CD4-positive, alpha-beta T cell treated with Interleukin-15 for 1 hour (primary cell): ENCODE data around the gene EGLN1.
"Not testable (repeated sequence)": the region's sequence is repeated elsewhere in the genome, so short reads cannot be mapped to it uniquely, and the experiment has no call there.

Experiments
- DNase-seq: peaks from one replicate; pipeline ENCODE4 v3.0.0-alpha.2; 2020

The EGLN1 gene

DNA sequence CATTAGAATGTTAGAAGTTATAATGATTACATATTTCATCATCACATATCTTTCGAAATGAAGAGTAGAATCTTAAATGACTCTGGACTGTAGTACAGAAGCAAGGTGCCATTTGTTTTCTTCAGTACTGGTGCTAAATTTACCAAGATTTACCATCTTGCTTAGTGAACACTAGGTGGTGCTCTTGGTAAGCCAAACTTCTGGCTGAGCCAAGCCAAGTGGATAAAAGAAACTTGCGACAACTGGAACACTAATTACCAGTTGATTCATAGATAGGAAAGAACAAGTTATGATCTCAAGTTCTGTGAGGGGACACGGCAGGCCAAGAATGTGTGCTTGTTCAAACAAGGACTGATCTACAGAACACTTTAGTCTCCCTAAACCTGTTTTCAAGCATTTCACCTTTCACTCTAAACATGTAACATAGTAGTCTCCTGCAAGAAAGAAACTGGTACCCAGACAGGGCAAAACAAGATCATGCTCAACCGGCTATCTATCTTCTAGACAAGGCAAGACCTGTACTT, 64.2 kb downstream of the EGLN1 start:
- peak; percentile 39 for DNase-seq

- DNase-seq = no peak
Observed at GRCh38 chr1:231357187-231357772, 64.8 kb downstream of the EGLN1 start.

- DNase-seq = no peak
Observed at GRCh38 chr1:231355171-231355570, 66.9 kb downstream of the EGLN1 start.

DNA sequence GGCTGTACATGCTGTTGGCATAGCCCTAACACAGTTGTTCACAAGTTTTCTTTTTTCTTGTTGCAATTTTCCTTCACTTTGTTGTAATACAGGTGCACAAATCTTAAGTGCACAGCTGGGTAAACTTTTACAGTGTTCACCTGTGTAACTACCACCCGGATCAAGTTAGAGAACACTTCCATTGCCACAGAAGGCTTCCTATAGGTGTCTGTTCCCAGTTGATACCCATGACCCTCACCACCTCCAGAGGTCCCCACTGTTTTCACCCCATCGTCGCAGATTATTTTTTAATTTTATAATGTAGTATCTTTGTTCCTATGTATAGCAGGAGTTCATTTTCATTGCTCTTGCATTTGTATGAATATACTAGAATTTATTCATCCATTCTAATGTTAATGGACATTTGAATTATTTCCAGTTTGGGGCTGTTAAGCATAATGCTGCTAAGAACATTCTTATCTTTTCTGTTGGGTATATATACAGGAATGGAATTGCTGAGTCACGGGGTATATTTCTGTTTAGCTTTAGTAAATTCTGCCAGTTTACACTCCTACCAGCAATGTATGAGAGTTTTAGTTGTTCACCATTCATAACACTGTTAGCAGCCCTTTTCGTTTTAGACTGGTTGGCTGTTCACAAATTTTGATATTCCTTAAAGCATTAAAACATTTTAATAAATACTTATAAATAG, 67.6 kb downstream of the EGLN1 start:
- DNase-seq = no peak

GRCh38 chr1:231353086-231353485, 69.0 kb downstream of the EGLN1 start:
- DNase-seq = no peak

GRCh38 chr1:231351816-231352215, 70.3 kb downstream of the EGLN1 start:
- no peak for DNase-seq

DNA sequence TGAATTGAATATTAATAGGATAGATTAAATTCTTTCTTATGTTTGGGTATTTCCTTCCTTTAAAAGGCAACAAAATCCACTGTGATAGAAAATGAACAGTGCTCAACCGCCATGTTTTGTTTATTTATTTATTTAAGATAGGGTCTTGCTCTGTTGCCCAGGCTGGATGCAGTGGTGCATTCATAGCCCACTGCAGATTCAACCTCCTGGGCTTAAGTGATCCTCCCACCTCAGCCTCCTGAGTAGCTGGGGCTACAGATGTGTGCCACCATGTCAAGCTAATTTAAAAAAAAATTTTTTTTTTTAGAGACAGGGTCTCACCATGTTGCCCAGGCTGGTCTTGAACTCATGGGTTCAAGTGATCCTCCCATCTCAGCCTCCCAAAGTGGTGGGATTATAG, 73.2 kb downstream of the EGLN1 start:
- DNase-seq = not testable (repeated sequence)

DNA sequence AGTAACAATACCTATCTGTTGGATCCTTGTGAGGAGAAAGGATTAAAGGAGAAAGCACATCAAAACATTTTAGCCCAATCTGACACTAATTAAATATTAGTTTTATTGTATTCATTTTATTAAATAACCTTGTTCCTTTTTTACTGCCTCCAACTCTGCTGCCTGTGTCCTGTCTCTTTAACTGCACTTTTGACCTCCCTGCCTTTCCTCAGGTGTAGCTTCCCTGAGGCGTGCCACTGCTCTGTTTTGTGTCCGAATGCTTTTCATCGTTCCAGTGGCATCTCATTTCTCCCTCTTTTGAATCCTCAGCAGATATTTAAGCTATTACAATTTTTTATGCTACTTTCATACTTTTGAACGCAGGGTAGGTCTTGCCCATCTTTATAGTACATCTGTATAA, 73.6 kb downstream of the EGLN1 start:
- DNase-seq = no peak

GRCh38 chr1:231347961-231348360, 74.1 kb downstream of the EGLN1 start:
- DNase-seq = no peak

GRCh38 chr1:231340328-231341013, 81.6 kb downstream of the EGLN1 start:
- DNase-seq = no peak

DNA sequence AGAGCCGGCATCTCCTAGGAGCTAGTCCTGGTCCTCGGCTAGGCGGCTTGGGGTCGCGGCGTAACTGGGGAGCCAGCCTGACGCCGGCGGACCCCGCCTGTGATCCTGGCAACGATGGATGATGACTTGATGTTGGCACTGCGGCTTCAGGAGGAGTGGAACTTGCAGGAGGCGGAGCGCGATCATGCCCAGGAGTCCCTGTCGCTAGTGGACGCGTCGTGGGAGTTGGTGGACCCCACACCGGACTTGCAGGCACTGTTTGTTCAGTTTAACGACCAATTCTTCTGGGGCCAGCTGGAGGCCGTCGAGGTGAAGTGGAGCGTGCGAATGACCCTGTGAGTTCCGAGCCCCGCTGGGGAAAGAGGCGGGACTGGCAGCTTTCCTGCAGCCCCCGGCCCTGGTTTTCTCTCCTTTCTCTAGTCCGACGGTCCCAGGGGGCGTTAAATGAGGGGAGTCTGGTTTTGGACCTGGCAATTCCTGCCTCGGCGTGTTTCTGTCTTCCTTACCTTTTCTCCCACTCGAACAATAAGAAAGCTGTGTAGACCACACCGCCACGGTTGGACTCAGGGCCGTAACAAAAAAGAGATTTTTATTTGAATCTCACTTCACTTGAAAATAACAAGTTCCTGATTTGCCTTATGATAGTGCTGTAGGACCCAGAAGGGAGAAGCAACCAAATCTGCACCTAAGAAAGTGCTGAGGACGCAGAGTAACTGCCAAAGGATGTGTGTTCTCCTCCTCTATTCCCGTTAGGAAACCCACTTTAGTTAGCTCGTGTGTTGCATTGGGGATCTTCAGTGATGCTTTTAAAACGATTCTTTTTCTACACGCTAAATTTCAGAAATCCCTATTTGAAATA, 83.6 kb downstream of the EGLN1 start, which contains the start of gene SPRTN:
Gene SPRTN (plus strand): TSS at position 24 of the 859 bp plus-strand sequence. CDS start 91 bp downstream, at position 115.
- no peak for DNase-seq

GRCh38 chr1:231337472-231338269, 84.4 kb downstream of the EGLN1 start, which contains the start of gene EXOC8:
EXOC8 (minus strand) TSS chr1:231337852; CDS start chr1:231337745, 107 bp downstream.
- peak; percentile 97 for DNase-seq

DNA sequence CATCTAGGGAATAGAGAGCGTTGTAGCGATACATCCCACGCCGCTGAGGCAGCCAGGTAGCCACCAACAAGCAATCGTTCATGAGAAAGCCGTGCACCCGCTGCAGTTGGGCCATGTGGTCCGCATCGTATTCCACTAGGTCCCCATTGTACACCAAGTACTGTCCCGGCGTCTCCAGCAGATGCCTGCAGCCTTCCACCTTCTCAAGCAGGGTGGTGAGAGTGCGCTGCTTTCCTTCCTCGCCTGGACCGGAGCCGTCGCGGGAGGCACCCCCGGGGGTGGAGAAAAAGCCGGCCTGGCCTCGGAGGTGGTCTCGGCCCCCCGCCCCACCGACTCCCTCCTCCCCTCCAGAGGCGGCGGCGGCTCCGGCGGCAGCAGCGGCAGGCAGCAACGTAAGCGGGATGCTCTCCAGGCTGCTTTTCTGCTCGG, 85.0 kb downstream of the EGLN1 start:
- DNase-seq = no peak

GRCh38 chr1:231335663-231336602, 86.2 kb downstream of the EGLN1 start:
- DNase-seq = no peak

- DNase-seq = no peak
Observed at GRCh38 chr1:231334952-231335351, 87.1 kb downstream of the EGLN1 start.

GRCh38 chr1:231334079-231334666, 87.9 kb downstream of the EGLN1 start:
- no peak for DNase-seq

DNA sequence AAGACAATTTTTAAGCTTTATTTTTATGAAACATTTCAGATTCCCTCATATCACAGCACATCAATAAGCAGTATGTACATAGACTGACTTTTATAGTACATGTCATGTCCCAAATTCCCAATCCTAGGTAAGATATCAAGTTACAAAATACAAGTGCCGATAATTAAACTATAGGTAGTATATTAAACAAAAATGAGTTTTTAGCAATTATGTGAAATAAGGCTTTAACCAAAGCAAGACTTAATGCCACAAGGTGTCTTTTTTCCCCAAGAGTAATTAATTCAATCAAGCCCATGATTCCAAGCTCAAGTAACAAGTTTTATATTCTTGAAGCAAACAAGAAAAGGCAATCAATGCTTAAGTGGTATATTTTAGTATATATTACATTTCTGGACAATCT, 89.3 kb downstream of the EGLN1 start:
- DNase-seq = no peak

DNA sequence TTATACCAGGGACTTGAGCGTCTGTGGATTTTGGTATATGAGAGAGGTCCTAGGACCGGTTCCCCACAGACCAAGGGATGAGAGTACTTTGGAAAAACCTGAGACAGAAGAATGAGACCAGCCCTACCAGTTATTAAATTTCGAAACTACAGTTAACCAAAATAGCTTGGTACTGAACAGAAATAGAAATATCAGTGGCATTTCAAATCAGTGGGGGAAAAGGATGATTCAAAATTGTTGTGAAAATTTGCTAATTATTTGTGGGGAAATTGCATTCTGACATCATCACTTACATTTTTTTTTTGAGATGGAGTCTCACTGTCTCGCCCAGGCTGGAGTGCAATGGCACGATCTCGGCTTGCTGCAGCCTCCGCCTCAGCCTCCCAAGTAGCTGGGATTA, 92.6 kb downstream of the EGLN1 start:
- DNase-seq = no peak

DNA sequence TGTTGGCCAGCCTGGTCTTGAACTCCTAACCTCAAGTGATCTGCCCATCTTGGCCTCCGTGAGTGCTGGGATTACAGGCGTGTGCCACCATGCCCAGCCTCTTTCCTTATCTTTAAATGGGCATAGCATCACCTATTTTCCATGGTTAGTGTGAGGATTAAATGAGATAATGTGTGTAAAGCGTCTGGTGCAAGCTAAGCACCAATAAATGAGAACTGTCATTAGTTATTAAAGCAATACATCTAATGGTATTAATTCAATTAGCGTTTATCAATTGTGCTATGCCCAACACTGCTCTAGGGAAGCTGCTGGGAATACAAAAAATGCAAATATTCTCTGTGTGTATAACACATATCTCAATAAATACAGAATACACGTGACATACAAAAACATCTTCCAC, 94.5 kb downstream of the EGLN1 start:
- DNase-seq = no peak

GRCh38 chr1:231326248-231326647, 95.8 kb downstream of the EGLN1 start:
- DNase-seq = no peak
